Measurements from ENCODE around the gene ZNF646.

ZNF646 gene

GRCh38 chr16:31043352-31043751 is 30.9 kb upstream of the ZNF646 start:
- Histone ChIP-seq H3K9ac (ENCODE audit: low read length) (no peak overlapping the region), H3K4me1 (ENCODE audit: insufficient read depth, low read length) (no peaks in the 10 kb centered on the region), H3K27me3 (ENCODE audit: control insufficient read depth in 1 of 2, insufficient read depth in 2 of 2, low read length in 2 of 2) (no peaks in the 10 kb centered on the region), H3K36me3 (ENCODE audit: insufficient read depth, low read length) (peaks cover 18% of the 10 kb centered on the region), H3K27ac (ENCODE audit: low read depth, low read length) (no peak overlapping the region), H3K4me3 (ENCODE audit: low read depth in 1 of 2, low read length in 2 of 2) (no peak overlapping the region), H3K9me3 (ENCODE audit: low read length) (no peaks in the 10 kb centered on the region)

- H3K4me3 ChIP-seq (ENCODE audit: low read depth in 1 of 2, low read length in 2 of 2) = no peak overlapping the region
Observed at GRCh38 chr16:31043898-31044481, 30.2 kb upstream of the ZNF646 start.

GRCh38 chr16:31050280-31051030 is 23.8 kb upstream of the ZNF646 start:
- Histone ChIP-seq H3K9ac (ENCODE audit: low read length) (no peak overlapping the region), H3K36me3 (ENCODE audit: insufficient read depth, low read length) (no peaks in the 10 kb centered on the region), H3K4me1 (ENCODE audit: insufficient read depth, low read length) (no peaks in the 10 kb centered on the region), H3K27ac (ENCODE audit: low read depth, low read length) (no peak overlapping the region), H3K4me3 (ENCODE audit: low read depth in 1 of 2, low read length in 2 of 2) (no peak overlapping the region), H3K27me3 (ENCODE audit: control insufficient read depth in 1 of 2, insufficient read depth in 2 of 2, low read length in 2 of 2) (no peaks in the 10 kb centered on the region), H3K9me3 (ENCODE audit: low read length) (no peaks in the 10 kb centered on the region)

More at GRCh38 chr16:31043898-31044481, 30.2 kb upstream of the ZNF646 start:
- no peaks in the 10 kb centered on the region for H3K27me3 ChIP-seq (ENCODE audit: control insufficient read depth in 1 of 2, insufficient read depth in 2 of 2, low read length in 2 of 2)
- no peak overlapping the region for H3K9ac ChIP-seq (ENCODE audit: low read length)
- no peak overlapping the region for H3K27ac ChIP-seq (ENCODE audit: low read depth, low read length)
- H3K4me1 ChIP-seq (ENCODE audit: insufficient read depth, low read length) = no peaks in the 10 kb centered on the region
- H3K9me3 ChIP-seq (ENCODE audit: low read length) = no peaks in the 10 kb centered on the region
- peaks cover 12% of the 10 kb centered on the region for H3K36me3 ChIP-seq (ENCODE audit: insufficient read depth, low read length)

- Histone ChIP-seq H3K36me3 (ENCODE audit: insufficient read depth, low read length) (no peaks in the 10 kb centered on the region), H3K9me3 (ENCODE audit: low read length) (no peaks in the 10 kb centered on the region), H3K4me1 (ENCODE audit: insufficient read depth, low read length) (no peaks in the 10 kb centered on the region), H3K4me3 (ENCODE audit: low read depth in 1 of 2, low read length in 2 of 2) (no peak overlapping the region), H3K9ac (ENCODE audit: low read length) (no peak overlapping the region), H3K27ac (ENCODE audit: low read depth, low read length) (no peak overlapping the region), H3K27me3 (ENCODE audit: control insufficient read depth in 1 of 2, insufficient read depth in 2 of 2, low read length in 2 of 2) (no peaks in the 10 kb centered on the region)
Observed at GRCh38 chr16:31052114-31052513, 22.1 kb upstream of the ZNF646 start.

GRCh38 chr16:31055613-31056012 is 18.6 kb upstream of the ZNF646 start:
- no peaks in the 10 kb centered on the region for H3K27me3 ChIP-seq (ENCODE audit: control insufficient read depth in 1 of 2, insufficient read depth in 2 of 2, low read length in 2 of 2)
- H3K9me3 ChIP-seq (ENCODE audit: low read length) = no peaks in the 10 kb centered on the region
- no peak overlapping the region for H3K9ac ChIP-seq (ENCODE audit: low read length)
- no peaks in the 10 kb centered on the region for H3K36me3 ChIP-seq (ENCODE audit: insufficient read depth, low read length)
- no peak overlapping the region for H3K27ac ChIP-seq (ENCODE audit: low read depth, low read length)
- H3K4me3 ChIP-seq (ENCODE audit: low read depth in 1 of 2, low read length in 2 of 2) = no peak overlapping the region
- H3K4me1 ChIP-seq (ENCODE audit: insufficient read depth, low read length) = no peaks in the 10 kb centered on the region

- Histone ChIP-seq H3K9ac (ENCODE audit: low read length) (no peak overlapping the region), H3K4me3 (ENCODE audit: low read depth in 1 of 2, low read length in 2 of 2) (no peak overlapping the region), H3K27me3 (ENCODE audit: control insufficient read depth in 1 of 2, insufficient read depth in 2 of 2, low read length in 2 of 2) (no peaks in the 10 kb centered on the region), H3K27ac (ENCODE audit: low read depth, low read length) (no peak overlapping the region), H3K9me3 (ENCODE audit: low read length) (no peaks in the 10 kb centered on the region), H3K36me3 (ENCODE audit: insufficient read depth, low read length) (peaks cover 9% of the 10 kb centered on the region), H3K4me1 (ENCODE audit: insufficient read depth, low read length) (peaks cover 11% of the 10 kb centered on the region)
Observed at GRCh38 chr16:31061126-31061812, 13.0 kb upstream of the ZNF646 start.

GRCh38 chr16:31061813-31062440 is 12.3 kb upstream of the ZNF646 start:
- Histone ChIP-seq H3K27me3 (ENCODE audit: control insufficient read depth in 1 of 2, insufficient read depth in 2 of 2, low read length in 2 of 2) (no peaks in the 10 kb centered on the region), H3K9me3 (ENCODE audit: low read length) (no peaks in the 10 kb centered on the region), H3K4me3 (ENCODE audit: low read depth in 1 of 2, low read length in 2 of 2) (no peak overlapping the region), H3K4me1 (ENCODE audit: insufficient read depth, low read length) (peaks cover 11% of the 10 kb centered on the region), H3K36me3 (ENCODE audit: insufficient read depth, low read length) (peaks cover 9% of the 10 kb centered on the region), H3K27ac (ENCODE audit: low read depth, low read length) (no peak overlapping the region), H3K9ac (ENCODE audit: low read length) (no peak overlapping the region)

GRCh38 chr16:31063495-31063842 is 10.8 kb upstream of the ZNF646 start:
- Histone ChIP-seq H3K9me3 (ENCODE audit: low read length) (no peaks in the 10 kb centered on the region), H3K27me3 (ENCODE audit: control insufficient read depth in 1 of 2, insufficient read depth in 2 of 2, low read length in 2 of 2) (no peaks in the 10 kb centered on the region), H3K4me1 (ENCODE audit: insufficient read depth, low read length) (peaks cover 11% of the 10 kb centered on the region), H3K36me3 (ENCODE audit: insufficient read depth, low read length) (peaks cover 9% of the 10 kb centered on the region), H3K9ac (ENCODE audit: low read length) (no peak overlapping the region), H3K4me3 (ENCODE audit: low read depth in 1 of 2, low read length in 2 of 2) (no peak overlapping the region), H3K27ac (ENCODE audit: low read depth, low read length) (no peak overlapping the region)

GRCh38 chr16:31063843-31064611 is 10.2 kb upstream of the ZNF646 start:
- Histone ChIP-seq H3K36me3 (ENCODE audit: insufficient read depth, low read length) (peaks cover 9% of the 10 kb centered on the region), H3K4me3 (ENCODE audit: low read depth in 1 of 2, low read length in 2 of 2) (no peak overlapping the region), H3K4me1 (ENCODE audit: insufficient read depth, low read length) (peaks cover 11% of the 10 kb centered on the region), H3K9ac (ENCODE audit: low read length) (no peak overlapping the region), H3K9me3 (ENCODE audit: low read length) (no peaks in the 10 kb centered on the region), H3K27ac (ENCODE audit: low read depth, low read length) (peak overlapping the region; percentile 14), H3K27me3 (ENCODE audit: control insufficient read depth in 1 of 2, insufficient read depth in 2 of 2, low read length in 2 of 2) (no peaks in the 10 kb centered on the region)

GRCh38 chr16:31064882-31065461 is 9.2 kb upstream of the ZNF646 start:
- H3K4me1 ChIP-seq (ENCODE audit: insufficient read depth, low read length) = peaks cover 11% of the 10 kb centered on the region
- H3K9me3 ChIP-seq (ENCODE audit: low read length) = no peaks in the 10 kb centered on the region
- no peak overlapping the region for H3K9ac ChIP-seq (ENCODE audit: low read length)
- H3K27me3 ChIP-seq (ENCODE audit: control insufficient read depth in 1 of 2, insufficient read depth in 2 of 2, low read length in 2 of 2) = no peaks in the 10 kb centered on the region
- H3K27ac ChIP-seq (ENCODE audit: low read depth, low read length) = peak overlapping the region; percentile 14
- no peak overlapping the region for H3K4me3 ChIP-seq (ENCODE audit: low read depth in 1 of 2, low read length in 2 of 2)
- peaks cover 9% of the 10 kb centered on the region for H3K36me3 ChIP-seq (ENCODE audit: insufficient read depth, low read length)

Measured in muscle layer of colon (tissue), 2 donors.